ENCODE measurements around the gene FANCM. TPM values are rescaled to one million over a fixed set of nuclear protein-coding genes. Genes with fewer than 3 reads are reported as not detected.
"Not testable (repeated sequence)": the region's sequence is repeated elsewhere in the genome, so short reads cannot be mapped to it uniquely, and the experiment has no call there.

Gene FANCM
- total RNA-seq, 1 experiment from 2014 or later, result 4.4 TPM

DNA sequence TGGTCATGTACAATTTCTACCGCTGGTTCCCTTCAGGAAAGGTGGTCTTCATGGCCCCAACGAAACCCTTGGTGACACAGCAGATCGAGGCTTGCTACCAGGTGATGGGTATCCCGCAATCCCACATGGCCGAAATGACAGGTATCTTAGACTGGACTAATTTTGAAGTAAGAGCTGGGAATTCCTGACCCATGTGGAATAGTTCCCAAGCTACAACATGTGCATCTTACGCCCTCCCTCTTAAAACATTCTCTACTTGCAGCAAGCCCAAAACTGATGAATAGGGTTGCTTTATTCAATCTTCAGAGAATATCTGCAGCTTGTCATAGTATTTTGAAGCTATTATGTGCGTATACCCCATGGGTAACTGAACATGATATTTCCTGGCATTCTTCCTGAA, 669 bp downstream of the FANCM start:
- DNase-seq (ENCODE audit: low spot score), result no peak

DNA sequence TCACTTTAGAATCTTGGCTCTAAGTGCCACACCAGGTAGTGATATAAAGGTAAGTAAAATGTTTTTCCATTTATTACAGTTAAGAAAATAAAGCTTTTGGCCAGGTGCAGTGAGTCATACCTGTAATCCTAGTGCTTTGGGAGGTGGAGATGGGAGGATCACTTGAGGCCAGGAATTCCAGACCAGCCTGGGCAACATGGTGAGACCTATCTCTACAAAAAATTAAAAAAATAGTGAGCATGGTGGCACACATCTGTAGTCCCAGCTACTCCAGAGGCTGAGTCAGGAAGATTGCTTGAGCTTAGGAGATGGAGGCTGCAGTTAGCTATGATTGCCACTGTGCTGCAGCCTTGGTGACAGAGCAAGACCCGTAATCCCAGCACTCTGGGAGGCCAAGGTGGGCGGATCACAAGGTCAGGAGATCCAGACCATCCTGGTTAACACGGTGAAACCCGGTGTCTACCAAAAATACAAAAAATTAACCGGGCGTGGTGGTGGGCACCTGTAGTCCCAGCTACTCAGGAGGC, 5.0 kb downstream of the FANCM start:
- DNase-seq (ENCODE audit: low spot score), result no peak

DNA sequence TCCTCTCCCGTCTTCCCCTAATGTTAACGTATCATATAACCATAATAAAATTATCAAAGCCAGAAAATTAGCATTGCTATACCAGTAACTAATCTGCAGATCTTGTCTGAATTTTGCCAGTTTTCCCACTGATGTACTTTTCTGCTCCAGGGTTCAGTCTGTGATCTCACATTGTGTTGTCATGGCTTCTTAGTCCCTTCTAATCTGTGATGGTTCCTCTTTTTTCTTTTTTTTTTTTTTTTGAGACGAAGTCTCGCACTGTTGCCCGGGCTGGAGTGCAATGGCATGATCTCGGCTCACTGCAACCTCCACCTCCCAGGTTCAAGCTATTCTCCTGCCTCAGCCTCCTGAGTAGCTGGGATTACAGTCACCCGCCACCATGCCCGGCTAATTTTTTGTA, 6.4 kb downstream of the FANCM start:
- DNase-seq (ENCODE audit: low spot score), result not testable (repeated sequence)

DNA sequence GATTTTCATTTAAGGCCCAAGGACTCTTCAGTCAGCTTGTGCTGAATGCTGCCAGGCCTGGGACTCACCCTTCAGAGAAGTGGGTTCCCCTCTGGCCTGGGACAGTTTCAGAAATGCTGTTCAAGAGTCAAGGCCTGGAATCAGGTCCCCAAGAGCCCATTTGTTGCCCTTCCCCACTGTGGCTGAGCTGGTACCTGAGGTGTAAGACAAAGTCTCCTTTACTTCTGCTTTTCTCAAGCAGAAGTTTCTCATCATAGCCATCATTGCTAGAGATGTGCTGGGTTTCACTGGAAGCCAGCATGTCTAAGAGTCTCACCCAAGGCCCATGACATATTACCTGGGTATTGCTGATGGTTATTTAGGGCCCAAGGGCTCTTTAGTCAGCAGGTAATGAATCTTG, 8.9 kb downstream of the FANCM start:
- no peak for DNase-seq (ENCODE audit: low spot score)

DNA sequence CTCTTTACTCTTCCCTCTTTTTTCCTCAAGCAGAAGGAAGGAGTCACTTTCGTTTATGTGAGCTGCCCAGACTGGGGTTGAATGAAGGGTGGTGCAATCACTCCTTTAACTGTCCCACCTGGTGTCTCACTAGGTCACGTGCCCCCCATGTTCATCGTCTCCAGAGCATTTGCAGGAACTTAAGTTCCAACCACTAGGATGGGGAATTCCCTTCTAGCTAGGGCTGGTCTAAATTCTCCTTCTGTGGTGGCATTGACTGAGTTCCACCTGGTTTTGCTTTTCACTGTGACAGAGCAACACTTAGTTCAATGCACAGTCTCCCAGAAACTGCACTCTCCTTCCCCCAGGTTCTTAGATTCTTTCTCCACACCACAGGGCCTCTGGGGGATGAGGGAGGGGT, 9.5 kb downstream of the FANCM start:
- no peak for DNase-seq (ENCODE audit: low spot score)

DNA sequence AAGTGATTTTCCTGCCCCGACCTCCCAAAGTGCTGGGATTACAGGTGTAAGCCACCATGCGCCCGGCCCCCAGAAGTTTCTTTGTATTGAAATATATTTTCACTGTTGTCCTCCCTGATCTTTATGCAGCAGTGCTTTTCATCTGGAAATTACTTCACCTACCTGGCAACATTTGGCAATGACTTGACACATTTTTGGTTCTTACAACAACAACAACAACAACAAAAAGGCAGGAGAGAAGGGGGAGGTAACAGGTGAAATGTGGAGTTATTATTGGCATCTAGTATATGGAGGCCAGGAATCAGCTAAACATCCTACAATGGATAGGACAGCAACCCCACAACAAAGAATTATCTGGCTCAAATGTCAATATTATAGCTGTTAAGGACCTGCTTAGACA, 13.9 kb downstream of the FANCM start:
- DNase-seq (ENCODE audit: low spot score), result no peak

DNA sequence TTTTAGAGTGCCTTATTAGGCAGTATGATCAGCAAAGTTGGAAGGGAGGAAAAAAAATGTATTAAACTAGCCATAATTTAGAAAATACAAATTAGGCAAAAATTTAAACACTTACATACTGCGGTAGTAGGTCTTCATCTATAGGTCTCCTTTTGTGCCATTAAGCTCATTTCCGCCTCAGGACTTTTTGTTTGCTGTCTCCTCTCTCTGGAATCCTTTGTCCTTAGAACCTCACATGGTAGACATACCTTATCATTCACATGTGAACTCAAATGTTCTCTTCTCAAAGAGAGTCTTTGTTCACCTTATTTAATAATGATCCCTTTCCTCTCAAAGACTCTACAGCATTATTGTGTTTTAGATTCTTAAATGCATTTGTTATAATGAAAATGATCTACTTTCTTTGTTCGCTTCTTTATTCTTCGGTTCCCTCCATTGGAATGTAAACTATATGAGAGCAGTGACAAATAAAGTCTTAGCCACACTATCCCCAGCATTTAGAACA, 14.7 kb downstream of the FANCM start:
- no peak for DNase-seq (ENCODE audit: low spot score)

DNA sequence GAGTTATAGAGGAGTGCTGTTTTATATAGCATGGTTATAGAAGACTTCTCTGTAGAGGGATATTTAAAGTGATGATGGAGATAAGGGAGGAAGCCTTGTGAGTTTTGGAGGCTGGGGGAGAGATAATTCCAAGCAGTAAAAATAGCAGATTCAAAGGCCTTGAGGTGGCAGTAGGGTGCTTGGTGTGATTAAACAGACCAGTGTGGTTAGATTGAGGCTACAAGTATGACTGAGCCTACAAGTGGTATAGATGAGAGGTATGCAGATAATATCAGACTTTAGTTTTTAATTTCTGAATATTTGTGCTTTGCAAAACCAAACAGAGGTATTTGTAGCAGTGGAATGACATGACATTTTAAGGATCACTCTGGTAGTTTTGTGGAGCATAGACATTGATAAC, 20.3 kb downstream of the FANCM start:
- DNase-seq (ENCODE audit: low spot score), result no peak

DNA sequence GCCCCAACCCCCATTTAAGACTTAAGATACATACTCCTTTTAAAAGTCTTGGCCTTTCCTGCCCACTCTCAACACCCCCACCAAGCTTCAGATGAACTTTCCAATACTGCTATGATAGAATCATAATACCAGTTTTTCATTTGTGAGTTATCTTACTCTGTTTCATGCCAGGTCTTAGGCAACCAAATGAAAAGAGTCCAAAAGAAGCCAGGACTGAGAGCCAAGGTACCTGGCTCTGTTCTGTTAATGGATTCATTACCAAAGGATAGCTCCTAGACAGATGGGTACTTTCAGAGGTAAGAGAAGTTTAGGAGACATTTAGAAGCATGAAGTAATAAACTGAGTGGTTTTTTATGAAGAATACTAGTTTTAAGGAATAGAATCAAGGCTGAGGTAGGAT, 34.2 kb downstream of the FANCM start:
- no peak for DNase-seq (ENCODE audit: low spot score)

DNA sequence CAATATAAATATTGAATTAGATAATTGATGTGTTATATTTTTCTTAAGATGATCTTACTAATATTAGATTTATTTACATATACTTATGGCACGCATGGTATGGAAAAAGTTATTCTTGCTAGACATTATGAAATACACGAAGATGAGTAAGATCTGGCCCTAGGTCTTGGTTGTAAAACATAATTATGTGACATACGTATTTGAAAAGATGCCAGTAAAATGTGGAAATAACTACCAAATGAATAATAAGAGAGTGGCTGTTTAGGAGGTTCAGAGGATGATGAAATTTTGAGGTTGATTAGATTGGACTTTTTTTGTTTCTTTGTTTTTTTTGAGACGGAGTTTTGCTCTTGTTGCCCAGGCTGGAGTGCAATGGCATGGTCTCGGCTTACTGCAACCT, 41.3 kb downstream of the FANCM start:
- DNase-seq (ENCODE audit: low spot score), result no peak

DNA sequence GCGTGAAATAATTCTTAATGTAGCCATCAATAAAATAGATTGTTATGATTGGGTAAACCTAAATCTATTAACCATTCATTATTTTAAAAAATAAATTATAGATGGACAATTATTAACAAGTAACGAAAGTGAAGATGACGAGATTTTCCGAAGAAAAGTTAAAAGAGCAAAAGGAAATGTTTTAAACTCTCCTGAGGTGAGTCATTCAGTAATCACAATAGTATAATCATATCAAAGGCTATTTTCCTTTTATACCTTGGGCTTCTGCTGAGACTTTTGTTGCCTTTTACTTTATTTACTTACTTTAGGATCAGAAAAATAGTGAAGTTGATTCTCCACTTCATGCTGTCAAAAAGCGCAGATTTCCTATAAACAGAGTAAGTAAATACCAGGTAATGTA, 45.6 kb downstream of the FANCM start:
- DNase-seq (ENCODE audit: low spot score), result no peak

DNA sequence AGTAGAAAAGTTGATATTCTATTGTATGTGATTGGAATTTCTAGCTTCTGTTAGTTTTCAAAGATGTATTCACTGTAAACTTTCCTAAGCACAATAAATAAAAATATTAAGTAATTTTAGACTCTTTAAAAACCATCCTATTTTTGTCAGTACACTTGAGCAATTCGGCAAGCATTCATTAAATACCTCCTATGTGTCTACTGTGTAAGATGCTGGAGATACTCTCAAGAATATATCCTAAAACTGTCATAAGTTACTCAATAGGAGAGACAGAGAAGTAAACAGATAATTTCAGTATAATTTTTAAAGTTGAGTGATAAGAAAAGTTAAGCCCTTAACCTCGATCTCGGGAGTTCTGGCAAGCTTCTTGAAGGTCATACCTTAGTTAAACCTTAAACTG, 46.1 kb downstream of the FANCM start:
- no peak for DNase-seq (ENCODE audit: low spot score)

DNA sequence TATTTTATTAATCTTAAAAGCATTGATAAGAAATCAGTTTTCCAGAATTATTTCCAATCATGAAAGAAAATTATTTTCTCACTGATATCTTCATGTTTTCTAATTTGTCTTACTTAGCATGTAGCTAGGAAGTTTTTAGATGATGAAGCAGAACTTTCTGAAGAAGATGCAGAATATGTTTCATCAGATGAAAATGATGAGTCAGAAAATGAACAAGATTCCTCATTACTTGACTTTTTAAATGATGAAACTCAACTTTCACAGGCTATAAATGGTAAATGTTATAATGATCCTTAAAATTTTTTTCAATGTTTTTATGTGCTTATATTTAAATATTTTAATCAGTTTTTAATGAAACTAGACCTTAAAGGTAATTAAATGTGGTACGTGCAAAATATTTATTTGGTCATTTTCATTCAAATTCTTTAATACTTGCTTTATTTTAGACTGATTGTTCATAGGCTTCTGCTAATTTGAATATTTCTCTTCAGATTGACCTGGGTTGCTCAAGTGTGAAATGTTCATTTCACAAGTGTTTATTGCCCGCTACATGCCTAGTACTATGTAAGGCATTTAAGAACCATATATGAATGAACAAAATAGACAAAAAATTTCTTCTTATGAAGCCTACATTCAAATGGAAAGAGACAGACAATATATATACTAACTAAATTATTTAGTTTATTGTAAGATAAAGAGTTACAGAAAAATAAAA, 49.5 kb downstream of the FANCM start:
- no peak for DNase-seq (ENCODE audit: low spot score)

DNA sequence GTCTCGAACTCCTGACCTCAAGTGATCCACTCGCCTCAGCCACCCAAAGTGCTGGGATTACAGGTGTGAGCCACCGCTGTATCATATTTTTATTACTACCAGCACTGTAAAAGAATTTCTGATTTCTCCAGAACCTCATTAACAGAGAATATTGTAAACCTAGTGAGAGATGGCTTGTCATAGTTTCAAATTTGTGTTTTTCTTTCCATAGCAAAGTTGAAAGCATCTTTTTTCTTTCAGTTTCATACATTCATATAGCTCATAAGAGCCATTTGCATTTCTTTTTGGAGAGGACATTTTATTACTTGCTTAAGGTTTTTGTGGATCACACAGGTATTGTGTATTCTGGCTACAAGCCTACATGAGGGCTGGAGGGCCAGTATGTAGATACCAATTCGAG, 59.2 kb downstream of the FANCM start:
- DNase-seq (ENCODE audit: low spot score), result no peak

DNA sequence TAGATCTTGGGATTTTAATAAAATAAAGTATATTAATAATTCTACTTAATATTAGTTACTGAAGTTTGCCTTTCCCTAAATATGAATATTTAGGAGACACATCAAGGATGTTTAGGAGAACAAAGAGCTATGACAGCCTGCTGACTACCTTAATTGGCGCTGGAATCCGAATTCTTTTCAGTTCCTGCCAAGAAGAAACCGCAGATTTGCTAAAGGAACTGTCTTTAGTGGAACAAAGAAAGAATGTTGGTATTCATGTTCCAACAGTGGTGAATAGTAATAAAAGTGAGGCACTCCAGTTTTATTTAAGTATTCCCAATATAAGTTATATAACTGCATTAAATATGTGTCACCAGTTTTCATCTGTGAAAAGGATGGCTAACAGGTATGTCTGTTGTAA, 62.8 kb downstream of the FANCM start:
- DNase-seq (ENCODE audit: low spot score), result no peak

DNA sequence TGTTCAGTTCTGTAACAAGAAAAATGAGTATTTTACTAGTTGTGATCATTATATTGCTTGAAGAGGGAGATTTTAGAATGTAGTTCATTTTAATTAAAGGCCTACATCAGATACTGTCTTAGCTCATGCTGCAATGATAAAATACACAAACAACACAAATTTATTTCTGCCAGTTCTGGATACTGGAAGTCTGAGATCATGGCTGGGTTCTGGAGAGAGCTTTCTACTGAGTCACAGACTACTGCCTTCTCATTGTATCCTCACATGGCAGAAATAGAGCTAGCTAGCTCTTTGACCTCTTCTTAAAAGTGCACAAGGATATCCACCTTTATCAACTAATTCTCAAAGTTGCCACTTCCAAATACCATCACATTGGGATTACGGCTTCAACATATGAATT, 63.5 kb downstream of the FANCM start:
- DNase-seq (ENCODE audit: low spot score), result no peak

DNA sequence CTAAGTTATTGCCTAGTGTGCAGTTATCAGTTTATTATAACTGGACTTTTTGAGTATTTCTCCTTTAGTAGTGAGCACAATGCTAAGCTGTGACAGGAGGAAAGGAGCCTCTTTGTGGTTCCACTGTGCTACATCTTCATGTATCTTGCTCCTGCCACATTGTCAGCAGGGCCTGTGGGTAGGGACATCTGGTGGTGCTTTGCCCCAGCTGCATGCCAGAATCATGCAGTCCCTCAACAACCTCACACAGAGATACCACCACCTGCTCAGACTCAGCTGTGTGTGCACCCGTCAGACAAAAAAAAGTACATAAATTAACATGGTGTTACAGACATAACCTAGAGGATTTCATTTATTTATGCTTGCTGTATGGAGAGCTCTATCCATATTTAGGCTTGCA, 66.2 kb downstream of the FANCM start:
- peak; percentile 22 for DNase-seq (ENCODE audit: low spot score)

DNA sequence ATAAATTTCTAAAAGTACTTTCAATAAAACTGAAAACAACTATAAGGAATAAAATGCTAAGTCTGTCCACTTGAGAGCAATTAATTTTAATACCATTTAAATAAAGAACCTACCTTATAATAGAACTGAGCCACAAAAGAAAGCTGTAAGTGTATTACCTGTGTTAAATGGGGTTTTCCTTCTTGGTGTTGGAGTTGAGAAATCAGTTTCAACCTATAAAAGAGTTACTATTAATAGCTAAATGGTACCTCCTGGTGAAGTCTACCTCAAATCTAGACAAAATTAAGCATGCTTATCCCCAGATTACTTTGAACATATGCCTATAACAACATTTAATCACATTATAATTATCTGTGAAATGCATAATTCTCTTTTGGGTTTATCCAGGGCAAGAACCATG, 68.5 kb downstream of the FANCM start:
- DNase-seq (ENCODE audit: low spot score), result no peak

DNA sequence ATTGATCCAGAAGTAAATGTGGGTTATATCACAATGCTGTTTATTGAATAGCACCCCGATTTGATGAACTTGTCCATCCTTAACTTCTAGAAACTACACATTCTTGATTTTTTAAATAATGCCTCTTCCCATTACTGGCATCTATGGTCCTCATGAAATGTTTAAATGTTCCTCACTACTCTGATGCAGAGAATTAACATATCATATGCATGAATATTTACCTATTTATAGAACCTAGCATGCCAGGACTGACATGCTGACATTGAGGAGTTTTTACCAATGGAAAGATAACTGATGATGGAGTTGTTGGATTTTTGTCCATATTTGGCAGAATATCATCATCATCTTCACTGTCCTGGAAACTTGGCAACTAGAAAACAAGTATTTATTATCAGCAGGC, 74.4 kb downstream of the FANCM start:
- no peak for DNase-seq (ENCODE audit: low spot score)

DNA sequence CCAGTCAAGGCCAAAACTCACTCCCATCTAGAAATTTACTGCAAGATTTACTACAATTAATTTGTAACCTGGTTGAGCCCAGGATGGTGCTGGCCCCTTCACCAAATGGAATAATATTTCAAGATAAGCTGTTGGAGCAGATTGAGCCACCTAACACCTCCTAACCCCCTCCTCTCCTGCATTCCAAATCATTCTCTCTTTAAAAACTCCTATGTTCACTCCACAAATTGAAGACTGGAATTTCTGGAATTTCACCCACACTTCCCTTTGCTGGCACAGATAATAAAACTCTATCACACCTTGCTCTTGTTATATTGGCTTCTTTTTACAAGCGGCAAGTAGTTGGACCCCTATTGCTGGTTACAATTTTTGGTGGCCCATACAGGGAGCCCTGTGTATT, 75.6 kb downstream of the FANCM start:
- no peak for DNase-seq (ENCODE audit: low spot score)

DNA sequence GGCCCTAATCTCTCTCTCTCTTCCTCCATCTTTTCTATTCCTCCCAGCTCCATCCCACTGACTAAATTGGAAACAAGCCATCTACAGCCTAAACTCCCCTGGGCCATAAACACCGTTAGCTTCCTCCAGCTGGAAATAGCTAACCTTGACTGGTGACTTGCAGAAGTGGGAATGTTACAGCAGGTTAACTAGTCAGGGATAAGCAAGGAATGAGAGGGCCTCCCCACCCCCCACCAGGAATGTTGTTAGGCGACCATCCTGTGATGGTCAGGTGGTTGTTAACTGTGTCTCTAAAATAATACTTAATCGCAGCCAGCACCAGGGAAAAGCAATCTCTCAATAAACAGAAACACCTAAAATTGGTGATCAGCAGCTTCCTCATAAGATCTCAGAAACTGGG, 76.5 kb downstream of the FANCM start:
- DNase-seq (ENCODE audit: low spot score), result no peak

DNA sequence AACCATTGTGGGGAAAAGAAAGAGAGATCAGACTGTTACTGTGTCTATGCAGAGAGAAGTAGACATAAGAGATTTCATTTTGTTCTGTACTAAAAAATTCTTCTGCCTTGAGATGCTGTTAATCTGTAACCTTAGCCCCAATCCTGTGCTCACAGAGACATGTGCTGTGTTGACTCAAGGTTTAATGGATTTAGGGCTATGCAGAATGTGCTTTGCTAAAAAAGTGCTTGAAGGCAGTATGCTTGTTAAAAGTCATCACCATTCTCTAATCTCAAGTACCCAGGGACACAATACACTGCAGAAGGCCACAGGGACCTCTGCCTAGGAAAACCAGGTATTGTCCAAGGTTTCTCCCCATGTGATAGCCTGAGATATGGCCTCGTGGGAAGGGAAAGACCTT, 78.0 kb downstream of the FANCM start:
- DNase-seq (ENCODE audit: low spot score), result not testable (repeated sequence)

DNA sequence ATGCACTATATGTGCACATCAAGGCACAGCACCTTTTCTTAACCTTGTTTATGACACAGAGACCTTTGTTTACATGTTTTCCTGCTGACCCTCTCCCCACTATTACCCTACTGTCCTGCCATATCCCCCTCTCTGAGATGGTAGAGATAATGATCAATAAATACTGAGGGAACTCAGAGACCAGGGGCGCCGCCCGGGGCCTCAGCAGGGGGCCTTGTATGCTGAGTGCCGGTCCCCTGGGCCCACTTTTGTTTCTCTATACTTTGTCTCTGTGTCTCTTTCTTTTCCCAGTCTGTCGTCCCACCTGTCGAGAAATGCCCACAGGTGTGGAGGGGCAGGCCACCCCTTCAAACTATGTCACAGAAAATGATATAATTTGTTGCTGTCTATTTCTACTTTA, 78.6 kb downstream of the FANCM start:
- not testable (repeated sequence) for DNase-seq (ENCODE audit: low spot score)
